Astrocyte (in vitro differentiated cells and primary cell): ENCODE measurements around the gene KDM6A. TPM values are rescaled to one million over a fixed set of nuclear protein-coding genes. Genes with fewer than 3 reads are reported as not detected.

Experiments used
- DNase-seq: peaks from one replicate; pipeline ENCODE4 v3.0.0-alpha.2; 2010; ENCODE audit warnings: low read depth
- FAIRE-seq: peaks from 2 replicates; lab custom pipeline; 2011; peaks lifted over from hg19 to GRCh38; lab: Jason Lieb, UNC
- H2AFZ ChIP-seq: 2 replicates; pipeline ENCODE4 v1.6.0; 2012; ENCODE audit warnings: low read depth, low read length, inconsistent platforms
- H3K27ac ChIP-seq: 2 replicates; pipeline ENCODE4 v1.5.1; 2011; ENCODE audit warnings: low read depth, low read length, inconsistent platforms
- H3K27me3 ChIP-seq: 2 replicates; pipeline ENCODE4 v1.6.0; 2011; ENCODE audit warnings: low read length, inconsistent platforms; ENCODE audit not compliant: insufficient read depth
- H3K36me3 ChIP-seq: 2 replicates; pipeline ENCODE4 v1.5.1; 2011; ENCODE audit warnings: low read length, inconsistent platforms; ENCODE audit not compliant: insufficient read depth
- H3K4me1 ChIP-seq: 2 replicates; pipeline ENCODE4 v1.5.1; 2011; ENCODE audit warnings: low read length, inconsistent platforms; ENCODE audit not compliant: insufficient read depth
- H3K4me2 ChIP-seq: 2 replicates; pipeline ENCODE4 v1.6.0; 2012; ENCODE audit warnings: low read length, inconsistent platforms
- H3K4me3 ChIP-seq: 2 replicates; pipeline ENCODE4 v1.5.1; 2011; ENCODE audit warnings: low read depth, mild to moderate bottlenecking, low read length, inconsistent platforms; ENCODE audit not compliant: insufficient read depth
- H3K79me2 ChIP-seq: 2 replicates; pipeline ENCODE4 v1.6.0; 2012; ENCODE audit warnings: mild to moderate bottlenecking, low read length, inconsistent platforms; ENCODE audit not compliant: insufficient read depth
- H3K9ac ChIP-seq: 2 replicates; pipeline ENCODE4 v1.6.0; 2012; ENCODE audit warnings: mild to moderate bottlenecking, low read length, inconsistent platforms
- H3K9me3 ChIP-seq: 2 replicates; pipeline ENCODE4 v1.5.1; 2012; ENCODE audit warnings: low read depth, mild to moderate bottlenecking, low read length, inconsistent platforms; ENCODE audit not compliant: insufficient read depth
- H4K20me1 ChIP-seq: 2 replicates; pipeline ENCODE4 v1.6.0; 2012; ENCODE audit warnings: low read length, inconsistent platforms; ENCODE audit not compliant: insufficient read depth
- H3K27ac Mint-ChIP-seq: one replicate; pipeline ENCODE4 v1.8.0; 2021; ENCODE audit warnings: mild to moderate bottlenecking, mixed read lengths; ENCODE audit not compliant: unreplicated experiment
- H3K27me3 Mint-ChIP-seq: one replicate; pipeline ENCODE4 v1.8.0; 2021; ENCODE audit warnings: low read depth, mixed read lengths; ENCODE audit not compliant: unreplicated experiment
- H3K36me3 Mint-ChIP-seq: one replicate; pipeline ENCODE4 v1.8.0; 2021; ENCODE audit warnings: low read depth, mixed read lengths; ENCODE audit not compliant: unreplicated experiment
- H3K4me1 Mint-ChIP-seq: one replicate; pipeline ENCODE4 v1.8.0; 2021; ENCODE audit warnings: low read depth, mixed read lengths; ENCODE audit not compliant: unreplicated experiment
- H3K4me3 Mint-ChIP-seq: one replicate; pipeline ENCODE4 v1.8.0; 2021; ENCODE audit warnings: mild to moderate bottlenecking, moderate library complexity, mixed read lengths; ENCODE audit not compliant: unreplicated experiment
- H3K9me3 Mint-ChIP-seq: one replicate; pipeline ENCODE4 v1.8.0; 2021; ENCODE audit warnings: mild to moderate bottlenecking, mixed read lengths; ENCODE audit not compliant: unreplicated experiment
- EZH2 ChIP-seq: IDR thresholded peaks from 2 replicates; pipeline ENCODE4 v1.6.1; 2012; ENCODE audit warnings: mild to moderate bottlenecking, low read length, inconsistent platforms; ENCODE audit not compliant: insufficient read depth
- total RNA-seq: library from RNA; stranded (reverse); gene quantifications from 2 replicates; pipeline ENCODE4 v1.2.1, GENCODE V29; 2021
- TF ChIP-seq, protein P1 (sequence below): IDR thresholded peaks from 2 replicates; pipeline ENCODE4 v1.5.1; 2011; ENCODE audit warnings: low read depth, mild to moderate bottlenecking, inconsistent platforms, low read length, moderate library complexity; ENCODE audit not compliant: insufficient read depth

The KDM6A gene
- total RNA-seq, 1 donor from 2014 or later, result 44.0 TPM

DNA sequence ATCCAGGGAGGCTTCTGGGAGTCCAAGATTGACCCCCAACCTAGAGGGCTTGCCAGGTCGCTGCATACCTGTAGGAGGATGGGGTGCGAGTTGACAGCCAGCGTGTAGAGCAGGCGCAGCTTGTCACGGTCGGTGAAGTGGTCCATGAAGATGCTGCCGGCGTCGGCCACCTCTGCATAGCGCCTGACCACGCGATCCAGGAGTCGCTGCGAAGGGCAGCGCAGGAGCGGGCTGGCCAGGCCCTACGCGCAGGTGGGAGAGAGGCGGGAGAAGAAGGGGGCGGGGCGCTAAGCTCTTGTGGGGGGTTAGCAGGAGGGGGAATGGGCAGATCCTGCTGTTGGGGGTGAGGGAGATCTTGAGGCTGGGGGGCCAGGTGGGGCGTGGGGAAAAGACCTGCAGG, 284.7 kb downstream of the KDM6A start:
- TF ChIP-seq, protein P1, sequence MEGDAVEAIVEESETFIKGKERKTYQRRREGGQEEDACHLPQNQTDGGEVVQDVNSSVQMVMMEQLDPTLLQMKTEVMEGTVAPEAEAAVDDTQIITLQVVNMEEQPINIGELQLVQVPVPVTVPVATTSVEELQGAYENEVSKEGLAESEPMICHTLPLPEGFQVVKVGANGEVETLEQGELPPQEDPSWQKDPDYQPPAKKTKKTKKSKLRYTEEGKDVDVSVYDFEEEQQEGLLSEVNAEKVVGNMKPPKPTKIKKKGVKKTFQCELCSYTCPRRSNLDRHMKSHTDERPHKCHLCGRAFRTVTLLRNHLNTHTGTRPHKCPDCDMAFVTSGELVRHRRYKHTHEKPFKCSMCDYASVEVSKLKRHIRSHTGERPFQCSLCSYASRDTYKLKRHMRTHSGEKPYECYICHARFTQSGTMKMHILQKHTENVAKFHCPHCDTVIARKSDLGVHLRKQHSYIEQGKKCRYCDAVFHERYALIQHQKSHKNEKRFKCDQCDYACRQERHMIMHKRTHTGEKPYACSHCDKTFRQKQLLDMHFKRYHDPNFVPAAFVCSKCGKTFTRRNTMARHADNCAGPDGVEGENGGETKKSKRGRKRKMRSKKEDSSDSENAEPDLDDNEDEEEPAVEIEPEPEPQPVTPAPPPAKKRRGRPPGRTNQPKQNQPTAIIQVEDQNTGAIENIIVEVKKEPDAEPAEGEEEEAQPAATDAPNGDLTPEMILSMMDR, result no peak
- TF ChIP-seq EZH2, result no peak
- Histone ChIP-seq H3K79me2 (no peaks in the 10 kb centered on the region), H3K27me3 (no peaks in the 10 kb centered on the region), H4K20me1 (no peaks in the 10 kb centered on the region), H3K27ac (no peak overlapping the region), H3K36me3 (no peaks in the 10 kb centered on the region), H2AFZ (no peak overlapping the region), H3K9me3 (no peaks in the 10 kb centered on the region), H3K4me2 (no peak overlapping the region), H3K4me3 (no peak overlapping the region), H3K4me1 (no peaks in the 10 kb centered on the region), H3K9ac (no peak overlapping the region)
- Mint-ChIP-seq H3K27me3 (peaks cover 13% of the 10 kb centered on the region), H3K4me3 (no peak overlapping the region), H3K27ac (no peak overlapping the region), H3K9me3 (peaks cover 2% of the 10 kb centered on the region), H3K4me1 (no peaks in the 10 kb centered on the region), H3K36me3 (no peaks in the 10 kb centered on the region)
- DNase-seq (no peak), FAIRE-seq (no peak)

Other genes with a start within 250 kb of the KDM6A start
- not detected in 2 replicates for gene DUSP21, start 29.2 kb upstream of the KDM6A start, total RNA-seq